SK-N-MC (cell line): Measurements from ENCODE around the gene VPS52.

Experiments
- DNase-seq: peaks from one replicate; pipeline ENCODE4 v3.0.0-alpha.2; 2011; ENCODE audit warnings: low read depth, low spot score
- H3K27ac ChIP-seq: fragments of 200-600 bp; sonication (generic); 2 replicates; pipeline ENCODE4 v1.5.1; 2016; ENCODE audit warnings: mixed run types
- H3K36me3 ChIP-seq: fragments of 200-600 bp; sonication (generic); 2 replicates; pipeline ENCODE4 v1.6.1; 2017; ENCODE audit warnings: antibody characterized with exemption, low read length, mixed read lengths; ENCODE audit not compliant: insufficient read depth
- H3K4me3 ChIP-seq: fragments of 200-600 bp; sonication (generic); 2 replicates; pipeline ENCODE4 v1.5.1; 2016
- H3K9ac ChIP-seq: fragments of 200-600 bp; sonication (generic); 2 replicates; pipeline ENCODE4 v1.8.0; 2017; ENCODE audit warnings: mixed run types, mixed read lengths; ENCODE audit not compliant: insufficient read length
- H3K9me3 ChIP-seq: fragments of 200-600 bp; sonication (generic); 2 replicates; pipeline ENCODE4 v1.6.1; 2017; ENCODE audit warnings: low read depth, mild to moderate bottlenecking, antibody characterized with exemption, low read length, moderate library complexity, mixed read lengths
- EZH2 ChIP-seq: fragments of 200-600 bp; sonication (generic); IDR thresholded peaks from one replicate; pipeline ENCODE4 v1.6.1; 2017; ENCODE audit warnings: antibody characterized with exemption
- FOXP2 ChIP-seq: optimal IDR thresholded peaks from 2 replicates; pipeline ENCODE3; 2011; ENCODE audit warnings: mild to moderate bottlenecking, moderate library complexity; ENCODE audit not compliant: insufficient read depth; ENCODE audit errors: extremely low read length, control extremely low read depth
- POLR2AphosphoS5 ChIP-seq: IDR thresholded peaks from 2 replicates; pipeline ENCODE4 v1.6.1; 2012; ENCODE audit warnings: mild to moderate bottlenecking, low read depth, low read length, borderline replicate concordance

VPS52 gene

DNA sequence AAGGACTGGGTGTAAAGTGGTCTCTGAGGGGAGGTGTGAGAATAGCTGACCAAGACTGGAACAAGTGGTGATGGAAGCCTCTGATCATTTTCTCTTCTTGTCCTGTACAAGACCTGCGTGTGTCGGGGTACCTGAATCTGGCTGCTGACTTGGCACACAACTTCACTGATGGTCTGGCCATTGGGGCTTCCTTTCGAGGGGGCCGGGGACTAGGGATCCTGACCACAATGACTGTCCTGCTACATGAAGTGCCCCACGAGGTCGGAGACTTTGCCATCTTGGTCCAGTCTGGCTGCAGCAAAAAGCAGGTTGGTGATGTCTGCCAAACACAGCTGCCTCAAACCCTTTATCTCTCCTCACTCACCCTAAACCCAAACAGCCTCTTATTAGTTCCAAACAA, 68.9 kb downstream of the VPS52 start:
- Histone ChIP-seq H3K36me3 (peaks cover 29% of the 10 kb centered on the region), H3K9me3 (no peaks in the 10 kb centered on the region), H3K27ac (peak overlapping the region; percentile 69), H3K9ac (peak overlapping the region; percentile 97), H3K4me3 (0 out of 2 replicates have a peak overlapping the region, but pooled peaks have one; percentile 90)
- TF ChIP-seq EZH2 (no peak), POLR2AphosphoS5 (no peak), FOXP2 (no peak)
- DNase-seq: no peak

DNA sequence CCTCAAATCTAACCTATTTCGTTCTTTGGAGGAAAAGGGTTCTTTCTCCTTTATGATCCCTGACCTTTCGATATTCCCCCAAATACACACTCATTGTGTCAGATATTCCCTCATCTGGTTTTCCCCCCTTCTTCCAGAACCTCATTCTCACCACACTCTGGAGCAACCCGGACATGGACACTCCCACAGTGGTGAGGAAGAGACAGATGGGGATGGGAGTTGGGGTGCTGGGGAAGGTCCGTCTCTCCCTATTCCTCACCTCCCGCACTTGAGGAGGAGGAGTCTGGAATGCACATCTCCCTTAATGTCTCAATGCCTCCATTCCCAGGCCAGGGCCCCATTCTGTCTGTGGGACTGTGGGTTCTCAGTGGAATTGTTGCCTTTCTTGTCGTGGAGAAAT, 69.7 kb downstream of the VPS52 start:
- no peaks in the 10 kb centered on the region for H3K9me3 ChIP-seq
- peaks cover 34% of the 10 kb centered on the region for H3K36me3 ChIP-seq
- DNase-seq: no peak
- no peak overlapping the region for H3K27ac ChIP-seq
- peak overlapping the region; percentile 90 for H3K4me3 ChIP-seq
- H3K9ac ChIP-seq: peak overlapping the region; percentile 97
- TF ChIP-seq POLR2AphosphoS5: no peak
- no peak for TF ChIP-seq EZH2
- no peak for TF ChIP-seq FOXP2

DNA sequence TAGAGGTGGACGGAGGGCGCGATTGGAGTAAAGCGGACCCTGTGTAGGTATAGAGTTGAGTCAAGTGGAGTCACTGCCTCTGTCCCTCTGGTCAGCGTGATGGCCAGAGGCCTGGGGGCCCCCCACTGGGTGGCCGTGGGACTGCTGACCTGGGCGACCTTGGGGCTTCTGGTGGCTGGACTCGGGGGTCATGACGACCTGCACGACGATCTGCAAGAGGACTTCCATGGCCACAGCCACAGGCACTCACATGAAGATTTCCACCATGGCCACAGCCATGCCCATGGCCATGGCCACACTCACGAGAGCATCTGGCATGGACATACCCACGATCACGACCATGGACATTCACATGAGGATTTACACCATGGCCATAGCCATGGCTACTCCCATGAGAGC, 70.5 kb downstream of the VPS52 start:
- peak overlapping the region; percentile 97 for H3K9ac ChIP-seq
- peak overlapping the region; percentile 90 for H3K4me3 ChIP-seq
- no peak for DNase-seq
- H3K9me3 ChIP-seq: no peaks in the 10 kb centered on the region
- H3K36me3 ChIP-seq: peaks cover 42% of the 10 kb centered on the region
- TF ChIP-seq FOXP2 (no peak), POLR2AphosphoS5 (no peak), EZH2 (no peak)
- H3K27ac ChIP-seq: peak overlapping the region; percentile 97; the same call in 1 of the 2 replicates
